GM18520 (cell line): ENCODE results near the gene PCNA.

Experiments
- ATAC-seq: cut with Tn5 transposase; IDR thresholded peaks from one replicate; pipeline ENCODE4 v1.9.1; 2021; ENCODE audit not compliant: unreplicated experiment

The PCNA gene

DNA sequence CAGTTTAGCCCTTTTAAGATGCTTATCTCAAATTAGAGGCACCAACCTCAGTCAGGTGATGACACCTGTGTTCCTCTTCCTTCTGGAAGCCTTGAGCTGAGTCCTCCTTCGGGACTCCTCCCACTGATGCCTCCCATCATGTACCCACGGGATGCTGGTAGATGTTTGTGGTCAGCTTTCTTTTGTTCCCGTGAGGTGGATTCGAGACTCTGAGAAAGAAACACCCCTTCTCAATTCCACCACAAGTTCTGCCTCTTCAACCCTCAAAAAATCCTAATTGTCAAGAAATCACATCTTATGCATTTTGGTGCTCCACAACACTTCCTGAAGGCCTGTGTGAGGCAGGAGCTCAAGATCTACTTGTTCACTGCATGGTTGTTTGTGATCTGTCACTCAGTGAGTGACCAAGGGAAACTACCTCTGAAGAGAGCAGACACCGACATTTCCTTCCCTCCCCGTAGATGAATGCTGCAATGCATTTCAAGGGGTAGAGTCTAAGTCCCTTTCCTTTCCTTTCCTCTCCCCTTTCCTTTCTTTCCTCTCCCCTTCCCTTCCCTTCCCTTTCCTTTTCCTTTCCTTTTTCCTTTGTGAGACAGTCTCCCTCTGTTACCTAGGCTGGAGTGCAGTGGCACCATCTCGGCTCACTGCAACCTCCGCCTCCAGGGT is 50.5 kb downstream of the PCNA start:
- no peak for ATAC-seq

DNA sequence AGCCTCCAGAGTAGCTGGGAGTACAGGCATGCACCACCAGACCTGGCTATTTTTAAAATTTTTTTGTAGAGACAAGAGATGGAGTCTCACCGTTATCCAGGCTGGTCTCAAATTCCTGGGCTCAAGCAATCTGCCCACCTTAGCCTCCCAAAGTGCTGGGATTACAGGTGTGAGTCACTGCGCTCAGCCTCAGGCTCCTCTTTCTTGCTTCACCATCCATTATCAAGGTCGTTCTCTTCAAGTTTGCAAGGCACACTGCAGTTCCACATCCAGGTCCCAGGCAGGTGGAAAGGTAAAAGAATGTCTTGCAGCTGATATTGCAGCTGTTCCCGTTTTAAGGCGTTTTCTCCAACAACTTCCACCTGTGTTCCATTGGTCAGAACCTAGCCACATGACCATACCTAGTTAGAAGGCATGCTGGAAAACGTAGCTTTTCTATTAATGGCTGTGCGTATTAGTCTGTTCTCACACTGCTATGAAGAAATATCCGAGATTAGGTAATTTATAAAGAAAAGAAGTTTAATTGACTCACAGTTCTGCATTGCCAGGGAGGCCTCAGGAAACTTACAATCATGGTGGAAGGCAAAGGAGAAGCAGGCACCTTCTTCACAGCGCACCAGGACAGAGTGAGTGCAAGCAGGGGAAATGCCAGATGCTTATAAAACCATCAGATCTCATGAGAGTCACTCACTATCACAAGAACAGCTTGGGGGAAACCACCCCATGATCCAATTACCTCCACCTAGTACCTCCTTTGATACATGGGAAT is 51.7 kb downstream of the PCNA start:
- no peak for ATAC-seq

DNA sequence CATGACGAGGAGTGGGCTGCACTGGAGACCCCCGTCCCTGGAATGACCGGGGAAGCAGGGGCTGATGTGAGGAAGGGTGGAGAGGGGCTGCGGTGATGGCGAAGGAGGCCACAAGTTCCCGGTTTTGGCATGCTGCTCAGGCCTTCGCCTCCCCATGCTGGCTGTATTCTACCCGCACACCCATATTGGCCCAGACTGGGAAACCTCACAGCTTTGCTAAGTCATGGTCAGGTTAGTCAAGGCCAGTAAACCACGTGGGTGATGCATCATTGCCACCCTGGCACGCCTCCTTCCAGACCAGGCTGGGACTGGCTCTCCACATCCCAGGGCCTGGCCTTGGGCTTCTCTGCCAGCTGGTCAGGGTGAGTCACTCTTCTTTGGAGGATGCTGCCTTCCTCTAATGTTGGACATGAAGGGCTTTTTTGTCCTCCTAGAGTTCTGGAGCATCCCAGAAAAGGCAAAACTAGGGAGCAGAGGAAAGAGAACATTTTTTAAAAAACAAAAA is 53.8 kb downstream of the PCNA start:
- ATAC-seq, result no peak

DNA sequence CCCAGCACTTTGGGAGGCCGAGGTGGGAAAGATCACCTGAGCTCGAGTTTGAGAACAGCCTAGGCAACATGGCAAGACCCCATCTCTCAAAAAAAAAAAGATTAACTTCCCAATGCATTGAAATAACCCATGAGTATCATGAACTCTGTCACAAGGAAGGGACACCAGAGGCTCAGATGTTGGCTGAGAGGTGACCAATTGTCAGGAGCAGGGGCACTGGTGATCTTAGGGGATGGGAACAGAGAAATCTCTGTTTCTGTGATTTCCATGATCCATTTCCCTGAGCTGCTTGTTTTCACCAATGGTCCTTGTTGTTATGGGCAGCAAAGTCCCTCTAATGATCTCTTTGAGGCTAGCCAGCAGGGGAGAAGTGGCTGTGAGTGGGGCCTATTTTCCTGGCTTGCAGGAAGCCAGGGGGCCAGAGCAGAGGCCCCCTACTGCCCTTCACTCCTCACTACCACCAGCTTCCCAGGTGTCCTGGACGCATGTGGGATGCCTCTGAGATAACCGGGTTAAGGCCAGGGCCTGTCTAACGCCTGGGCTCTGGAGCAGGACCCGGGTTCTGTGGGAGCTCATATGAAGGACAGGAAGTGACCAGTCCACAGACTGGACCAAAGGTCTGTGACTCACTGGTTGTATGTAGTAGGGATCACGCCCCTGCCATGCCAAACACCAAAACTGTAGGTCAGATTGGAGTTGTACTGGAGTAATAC is 54.4 kb downstream of the PCNA start:
- ATAC-seq, result no peak
